ENCODE data around the gene FNTB. TPM values are rescaled to one million over a fixed set of nuclear protein-coding genes. Genes with fewer than 3 reads are reported as not detected.

The FNTB gene
- total and polyA plus RNA-seq, 2 of the 13 experiments (the other 11 are each of a cell fraction or from before 2014, with no cell fraction given), result 23.6 to 28.5 TPM

DNA sequence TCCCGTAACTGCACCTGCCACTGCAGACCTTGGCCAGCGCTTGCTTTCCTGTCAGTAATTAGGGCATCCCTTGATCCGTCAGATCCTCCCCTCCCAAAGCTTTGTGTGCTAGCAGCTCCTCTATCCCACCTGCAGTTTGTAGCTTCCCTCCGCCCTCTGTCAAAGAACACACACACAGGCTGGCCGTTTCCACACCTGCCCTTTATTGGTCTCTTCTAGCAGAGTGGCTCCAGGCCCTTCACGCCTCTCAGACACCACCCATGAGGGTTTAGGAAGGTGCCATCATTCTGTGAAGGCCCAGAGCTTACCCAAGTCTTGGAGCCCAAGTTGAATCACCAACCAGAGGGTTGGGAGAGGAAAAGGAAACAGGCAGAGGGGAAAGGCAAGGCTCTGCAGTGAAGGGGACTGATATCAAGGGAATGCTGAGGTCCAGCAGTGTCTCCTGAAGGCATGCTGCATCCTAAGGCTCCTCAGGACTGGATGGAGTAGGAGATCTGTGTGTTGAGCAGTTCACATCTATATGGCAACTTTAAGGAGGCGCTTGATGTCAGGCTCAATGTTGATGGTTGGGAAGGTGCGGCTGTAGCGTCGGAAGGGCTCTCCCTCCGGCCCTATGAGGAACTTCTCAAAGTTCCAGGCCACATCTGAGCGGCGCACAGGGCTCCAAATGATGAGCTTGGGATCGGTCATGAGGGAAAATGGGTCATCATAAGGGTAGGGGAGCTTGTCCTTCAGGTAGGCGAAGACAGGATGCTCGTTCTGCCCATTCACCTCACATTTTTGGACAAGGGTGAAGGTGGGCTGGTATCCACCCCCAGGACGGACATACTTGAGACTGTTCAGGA is 47.5 kb upstream of the FNTB start (continued):
- TF ChIP-seq ZNF646 (CRISPR knock-in tag; IDR thresholded peaks at IDR 0.05) (no peak), ZNF512B (CRISPR knock-in tag; IDR thresholded peaks at IDR 0.05; ENCODE audit: borderline replicate concordance) (peak; percentile 77; the same call in 1 of the 2 replicates), MEF2D (CRISPR knock-in tag; IDR thresholded peaks at IDR 0.05) (no peak), NR2F6 (IDR thresholded peaks at IDR 0.05) (no peak), NR2F6 (CRISPR knock-in tag; IDR thresholded peaks at IDR 0.05) (no peak), ZNF207 (IDR thresholded peaks at IDR 0.05; ENCODE audit: borderline replicate concordance) (no peak), RBM22 (optimal IDR thresholded peaks at IDR 0.05; ENCODE audit: low read length) (no peak), YEATS2 (CRISPR knock-in tag; IDR thresholded peaks at IDR 0.05; ENCODE audit: borderline replicate concordance) (0 out of 2 replicates have a peak, but pooled peaks have one; percentile 8), RELA (CRISPR knock-in tag; IDR thresholded peaks at IDR 0.05) (no peak), ELF1 (CRISPR knock-in tag; IDR thresholded peaks at IDR 0.05) (no peak), HNF4A (CRISPR knock-in tag; IDR thresholded peaks at IDR 0.05) (no peak), MAFG (CRISPR knock-in tag; IDR thresholded peaks at IDR 0.05) (no peak), MIER2 (CRISPR knock-in tag; IDR thresholded peaks at IDR 0.05) (no peak), GATAD1 (CRISPR knock-in tag; IDR thresholded peaks at IDR 0.05) (no peak), ZNF501 (CRISPR knock-in tag; IDR thresholded peaks at IDR 0.05) (no peak), ZNF792 (CRISPR knock-in tag; IDR thresholded peaks at IDR 0.05) (peak; percentile 22; the same call in 1 of the 2 replicates)
- TF ChIP-seq, protein P1, sequence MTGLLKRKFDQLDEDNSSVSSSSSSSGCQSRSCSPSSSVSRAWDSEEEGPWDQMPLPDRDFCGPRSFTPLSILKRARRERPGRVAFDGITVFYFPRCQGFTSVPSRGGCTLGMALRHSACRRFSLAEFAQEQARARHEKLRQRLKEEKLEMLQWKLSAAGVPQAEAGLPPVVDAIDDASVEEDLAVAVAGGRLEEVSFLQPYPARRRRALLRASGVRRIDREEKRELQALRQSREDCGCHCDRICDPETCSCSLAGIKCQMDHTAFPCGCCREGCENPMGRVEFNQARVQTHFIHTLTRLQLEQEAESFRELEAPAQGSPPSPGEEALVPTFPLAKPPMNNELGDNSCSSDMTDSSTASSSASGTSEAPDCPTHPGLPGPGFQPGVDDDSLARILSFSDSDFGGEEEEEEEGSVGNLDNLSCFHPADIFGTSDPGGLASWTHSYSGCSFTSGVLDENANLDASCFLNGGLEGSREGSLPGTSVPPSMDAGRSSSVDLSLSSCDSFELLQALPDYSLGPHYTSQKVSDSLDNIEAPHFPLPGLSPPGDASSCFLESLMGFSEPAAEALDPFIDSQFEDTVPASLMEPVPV (CRISPR knock-in tag; IDR thresholded peaks at IDR 0.05), result no peak
